ENCODE results near the gene PRR3. TPM values are rescaled to one million over a fixed set of nuclear protein-coding genes. Genes with fewer than 3 reads are reported as not detected.

Gene PRR3
- total RNA-seq, 1 donor from 2014 or later: 9.9 TPM

DNA sequence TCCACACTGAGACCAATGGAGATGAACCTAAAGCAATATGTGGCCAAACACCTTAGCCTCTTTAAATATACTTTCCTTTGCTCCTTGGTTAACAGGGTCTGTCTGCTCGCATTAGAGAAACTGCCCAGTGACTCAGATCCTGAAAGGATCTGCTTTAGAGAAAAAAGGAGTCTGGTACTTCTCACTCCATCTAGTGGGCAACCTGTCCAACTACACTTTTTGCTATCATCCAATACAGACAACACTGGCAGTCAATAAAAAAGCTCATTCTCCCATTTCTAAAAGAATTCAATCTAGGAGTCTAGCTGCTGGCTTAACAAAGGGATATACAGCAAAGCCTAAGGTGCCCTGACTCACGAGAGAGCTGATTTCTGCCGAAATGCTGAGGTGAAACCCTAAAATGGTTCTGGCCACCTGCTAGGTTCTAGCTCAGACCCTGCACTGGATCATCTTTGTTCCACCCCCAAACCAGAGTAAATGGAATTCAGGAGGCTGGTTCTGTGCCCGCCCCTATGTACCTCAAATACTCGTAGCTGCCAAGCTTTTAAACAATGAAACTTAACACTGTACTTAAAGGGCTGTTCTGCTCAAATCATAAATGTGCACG is 12.3 kb upstream of the PRR3 start:
- H3K9me3 Mint-ChIP-seq (ENCODE audit: low read depth): no peaks in the 10 kb centered on the region
- H3K4me1 Mint-ChIP-seq (ENCODE audit: low read depth): peaks cover 19% of the 10 kb centered on the region
- no peaks in the 10 kb centered on the region for H3K27me3 Mint-ChIP-seq (ENCODE audit: low read depth)
- no peak for DNase-seq (ENCODE audit: low spot score)
- no peak overlapping the region for H3K27ac Mint-ChIP-seq (ENCODE audit: unreplicated experiment)
- H3K36me3 Mint-ChIP-seq (ENCODE audit: low read depth): peaks cover 14% of the 10 kb centered on the region
- H3K4me3 Mint-ChIP-seq (ENCODE audit: unreplicated experiment): no peak overlapping the region
- TF ChIP-seq, protein P1, sequence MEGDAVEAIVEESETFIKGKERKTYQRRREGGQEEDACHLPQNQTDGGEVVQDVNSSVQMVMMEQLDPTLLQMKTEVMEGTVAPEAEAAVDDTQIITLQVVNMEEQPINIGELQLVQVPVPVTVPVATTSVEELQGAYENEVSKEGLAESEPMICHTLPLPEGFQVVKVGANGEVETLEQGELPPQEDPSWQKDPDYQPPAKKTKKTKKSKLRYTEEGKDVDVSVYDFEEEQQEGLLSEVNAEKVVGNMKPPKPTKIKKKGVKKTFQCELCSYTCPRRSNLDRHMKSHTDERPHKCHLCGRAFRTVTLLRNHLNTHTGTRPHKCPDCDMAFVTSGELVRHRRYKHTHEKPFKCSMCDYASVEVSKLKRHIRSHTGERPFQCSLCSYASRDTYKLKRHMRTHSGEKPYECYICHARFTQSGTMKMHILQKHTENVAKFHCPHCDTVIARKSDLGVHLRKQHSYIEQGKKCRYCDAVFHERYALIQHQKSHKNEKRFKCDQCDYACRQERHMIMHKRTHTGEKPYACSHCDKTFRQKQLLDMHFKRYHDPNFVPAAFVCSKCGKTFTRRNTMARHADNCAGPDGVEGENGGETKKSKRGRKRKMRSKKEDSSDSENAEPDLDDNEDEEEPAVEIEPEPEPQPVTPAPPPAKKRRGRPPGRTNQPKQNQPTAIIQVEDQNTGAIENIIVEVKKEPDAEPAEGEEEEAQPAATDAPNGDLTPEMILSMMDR (IDR thresholded peaks at IDR 0.05): peak; percentile 84

- Mint-ChIP-seq H3K4me3 (ENCODE audit: unreplicated experiment) (no peak overlapping the region), H3K27me3 (ENCODE audit: low read depth) (no peaks in the 10 kb centered on the region), H3K9me3 (ENCODE audit: low read depth) (no peaks in the 10 kb centered on the region), H3K4me1 (ENCODE audit: low read depth) (peaks cover 9% of the 10 kb centered on the region), H3K36me3 (ENCODE audit: low read depth) (peaks cover 34% of the 10 kb centered on the region), H3K27ac (ENCODE audit: unreplicated experiment) (no peak overlapping the region)
- no peak for DNase-seq (ENCODE audit: low spot score)
- TF ChIP-seq, protein P1 (IDR thresholded peaks at IDR 0.05): no peak
Observed at GRCh38 chr6:30547454-30547853, 9.6 kb upstream of the PRR3 start.

GRCh38 chr6:30548375-30548774 is 8.7 kb upstream of the PRR3 start:
- no peaks in the 10 kb centered on the region for H3K9me3 Mint-ChIP-seq (ENCODE audit: low read depth)
- no peak for DNase-seq (ENCODE audit: low spot score)

GRCh38 chr6:30554404-30554803 is 2.7 kb upstream of the PRR3 start:
- no peak for DNase-seq (ENCODE audit: low spot score)
- Mint-ChIP-seq H3K27ac (ENCODE audit: unreplicated experiment) (peak overlapping the region; percentile 99), H3K27me3 (ENCODE audit: low read depth) (no peaks in the 10 kb centered on the region), H3K4me3 (ENCODE audit: unreplicated experiment) (peak overlapping the region; percentile 95), H3K4me1 (ENCODE audit: low read depth) (peaks cover 27% of the 10 kb centered on the region), H3K36me3 (ENCODE audit: low read depth) (peaks cover 37% of the 10 kb centered on the region), H3K9me3 (ENCODE audit: low read depth) (no peaks in the 10 kb centered on the region)
- TF ChIP-seq, protein P1 (IDR thresholded peaks at IDR 0.05): no peak

More at GRCh38 chr6:30548375-30548774, 8.7 kb upstream of the PRR3 start:
- H3K4me3 Mint-ChIP-seq (ENCODE audit: unreplicated experiment): no peak overlapping the region
- TF ChIP-seq, protein P1 (IDR thresholded peaks at IDR 0.05): no peak
- peaks cover 7% of the 10 kb centered on the region for H3K4me1 Mint-ChIP-seq (ENCODE audit: low read depth)
- no peak overlapping the region for H3K27ac Mint-ChIP-seq (ENCODE audit: unreplicated experiment)
- H3K36me3 Mint-ChIP-seq (ENCODE audit: low read depth): peaks cover 43% of the 10 kb centered on the region
- H3K27me3 Mint-ChIP-seq (ENCODE audit: low read depth): no peaks in the 10 kb centered on the region

GRCh38 chr6:30554962-30555815 is 1.9 kb upstream of the PRR3 start:
- Mint-ChIP-seq H3K27ac (ENCODE audit: unreplicated experiment) (peak overlapping the region; percentile 99), H3K4me3 (ENCODE audit: unreplicated experiment) (peak overlapping the region; percentile 95), H3K36me3 (ENCODE audit: low read depth) (peaks cover 32% of the 10 kb centered on the region), H3K9me3 (ENCODE audit: low read depth) (no peaks in the 10 kb centered on the region), H3K27me3 (ENCODE audit: low read depth) (no peaks in the 10 kb centered on the region), H3K4me1 (ENCODE audit: low read depth) (peaks cover 27% of the 10 kb centered on the region)
- no peak for DNase-seq (ENCODE audit: low spot score)
- TF ChIP-seq, protein P1 (IDR thresholded peaks at IDR 0.05): peak; percentile 34

Measured in chondrocyte (in vitro differentiated cells).